H9 (cell line): ENCODE measurements around the gene NEGR1. TPM values are rescaled to one million over a fixed set of nuclear protein-coding genes. Genes with fewer than 3 reads are reported as not detected.

ENCODE experiments used
- DNase-seq: peaks from one replicate; pipeline ENCODE4 v3.0.0-alpha.2; 2017
- H2AFZ ChIP-seq: one replicate; pipeline ENCODE4 v1.6.1; 2013; ENCODE audit warnings: mild to moderate bottlenecking, low read length, control low read depth, moderate library complexity
- H2AK5ac ChIP-seq: 2 replicates; pipeline ENCODE4 v1.6.1; 2013; ENCODE audit warnings: low read length, control low read depth, mixed read lengths; ENCODE audit not compliant: insufficient read length
- H2BK120ac ChIP-seq: one replicate; pipeline ENCODE4 v1.6.1; 2013; ENCODE audit warnings: low read depth, mild to moderate bottlenecking, low read length, control low read depth, inconsistent platforms; ENCODE audit not compliant: poor library complexity, severe bottlenecking
- H2BK12ac ChIP-seq: 2 replicates; pipeline ENCODE4 v1.6.1; 2013; ENCODE audit warnings: low read length, control low read depth, mixed read lengths, low read depth; ENCODE audit not compliant: insufficient read length
- H2BK15ac ChIP-seq: 2 replicates; pipeline ENCODE4 v1.6.1; 2013; ENCODE audit warnings: low read depth, low read length, control low read depth
- H2BK20ac ChIP-seq: one replicate; pipeline ENCODE4 v1.6.1; 2013; ENCODE audit warnings: low read depth, mild to moderate bottlenecking, low read length, control low read depth, inconsistent platforms; ENCODE audit not compliant: poor library complexity, severe bottlenecking
- H2BK5ac ChIP-seq: 2 replicates; pipeline ENCODE4 v1.6.1; 2013; ENCODE audit warnings: low read length, control low read depth, mixed read lengths; ENCODE audit not compliant: insufficient read length
- H3K14ac ChIP-seq: 2 replicates; pipeline ENCODE4 v1.6.1; 2013; ENCODE audit warnings: low read length, control low read depth; ENCODE audit not compliant: insufficient read depth
- H3K18ac ChIP-seq: 2 replicates; pipeline ENCODE4 v1.6.1; 2013; ENCODE audit warnings: low read depth, mild to moderate bottlenecking, mixed read lengths, low read length, control low read depth; ENCODE audit not compliant: insufficient read length
- H3K23ac ChIP-seq: 2 replicates; pipeline ENCODE4 v1.6.1; 2013; ENCODE audit warnings: low read length, control low read depth, mixed read lengths, low read depth; ENCODE audit not compliant: insufficient read length
- H3K23me2 ChIP-seq: 2 replicates; pipeline ENCODE4 v1.6.1; 2013; ENCODE audit warnings: low read depth, mild to moderate bottlenecking, mixed read lengths, low read length, control low read depth; ENCODE audit not compliant: insufficient read length, poor library complexity, severe bottlenecking
- H3K27ac ChIP-seq: 2 replicates; pipeline ENCODE4 v1.5.1; 2013; ENCODE audit warnings: low read length, control low read depth, mixed read lengths, low read depth; ENCODE audit not compliant: insufficient read length
- H3K27me3 ChIP-seq: 2 replicates; pipeline ENCODE4 v1.6.1; 2013; ENCODE audit warnings: low read length, control low read depth, inconsistent platforms; ENCODE audit not compliant: insufficient read depth
- H3K4ac ChIP-seq: 2 replicates; pipeline ENCODE4 v1.6.1; 2013; ENCODE audit warnings: low read depth, mild to moderate bottlenecking, control low read depth, inconsistent platforms, low read length, moderate library complexity
- H3K4me1 ChIP-seq: 2 replicates; pipeline ENCODE4 v1.6.1; 2013; ENCODE audit warnings: low read length, control low read depth, inconsistent platforms; ENCODE audit not compliant: insufficient read depth
- H3K4me2 ChIP-seq: 2 replicates; pipeline ENCODE4 v1.6.1; 2013; ENCODE audit warnings: low read length, control low read depth, mixed read lengths; ENCODE audit not compliant: insufficient read length, insufficient read depth
- H3K56ac ChIP-seq: 2 replicates; pipeline ENCODE4 v1.6.1; 2013; ENCODE audit warnings: low read depth, mild to moderate bottlenecking, mixed read lengths, low read length, control low read depth; ENCODE audit not compliant: insufficient read length
- H3K79me1 ChIP-seq: 2 replicates; pipeline ENCODE4 v1.6.1; 2013; ENCODE audit warnings: low read depth, mild to moderate bottlenecking, moderate library complexity, low read length, control low read depth, inconsistent platforms; ENCODE audit not compliant: insufficient read depth, poor library complexity, severe bottlenecking
- H3K79me2 ChIP-seq: 2 replicates; pipeline ENCODE4 v1.6.1; 2013; ENCODE audit warnings: low read length, control low read depth, inconsistent platforms; ENCODE audit not compliant: insufficient read depth
- H3K9ac ChIP-seq: 2 replicates; pipeline ENCODE4 v1.6.1; 2013; ENCODE audit warnings: low read length, control low read depth, mixed read lengths; ENCODE audit not compliant: insufficient read length; ENCODE audit errors: extremely low read depth
- H3K9me3 ChIP-seq: one replicate; pipeline ENCODE4 v1.6.1; 2013; ENCODE audit warnings: low read depth, low read length, inconsistent platforms; ENCODE audit not compliant: control insufficient read depth
- H3T11ph ChIP-seq: one replicate; pipeline ENCODE4 v1.6.1; 2013; ENCODE audit warnings: mild to moderate bottlenecking, low read length, control low read depth, inconsistent platforms
- H4K20me1 ChIP-seq: one replicate; pipeline ENCODE4 v1.6.1; 2013; ENCODE audit not compliant: control insufficient read depth, insufficient read length, insufficient read depth
- H4K5ac ChIP-seq: 2 replicates; pipeline ENCODE4 v1.6.1; 2013; ENCODE audit warnings: low read depth, mild to moderate bottlenecking, mixed read lengths, low read length, control low read depth; ENCODE audit not compliant: insufficient read length
- H4K8ac ChIP-seq: replicated peaks from 2 replicates; pipeline ENCODE4 v1.6.1; 2013; ENCODE audit warnings: low read length, control low read depth, mixed read lengths, low read depth; ENCODE audit not compliant: insufficient read length
- H4K91ac ChIP-seq: 2 replicates; pipeline ENCODE4 v1.6.1; 2013; ENCODE audit warnings: low read depth, mild to moderate bottlenecking, moderate library complexity, mixed read lengths, low read length, control low read depth; ENCODE audit not compliant: insufficient read length
- H3K27ac Mint-ChIP-seq, 3 experiments: 2 replicates in 2 of 3; 3 replicates in 1 of 3; pipeline ENCODE4 v1.8.0; 2020 to 2021; ENCODE audit warnings: mixed read lengths in 3 of 3, mild to moderate bottlenecking in 1 of 3, moderate library complexity in 1 of 3
- H3K27me3 Mint-ChIP-seq: 2 replicates; pipeline ENCODE4 v1.8.0; 2021; ENCODE audit warnings: low read depth, mild to moderate bottlenecking, moderate library complexity, mixed read lengths
- H3K36me3 Mint-ChIP-seq, 3 experiments: 2 replicates in 2 of 3; 3 replicates in 1 of 3; pipeline ENCODE4 v1.8.0; 2020 to 2021; ENCODE audit warnings: low read depth in 3 of 3, mixed read lengths in 3 of 3; ENCODE audit not compliant: insufficient read depth in 1 of 3
- H3K4me1 Mint-ChIP-seq, 2 experiments: 2 replicates each; pipeline ENCODE4 v1.8.0; 2020; ENCODE audit warnings: mixed read lengths in 2 of 2
- H3K4me3 Mint-ChIP-seq, 2 experiments: 2 replicates in 1 of 2; 3 replicates in 1 of 2; pipeline ENCODE4 v1.8.0; 2020 to 2021; ENCODE audit warnings: mild to moderate bottlenecking in 2 of 2, mixed read lengths in 2 of 2, moderate library complexity in 1 of 2
- H3K9me3 Mint-ChIP-seq, 2 experiments: 2 replicates in 1 of 2; 3 replicates in 1 of 2; pipeline ENCODE4 v1.8.0; 2020; ENCODE audit warnings: mild to moderate bottlenecking in 2 of 2, mixed read lengths in 2 of 2, moderate library complexity in 1 of 2
- CTCF ChIP-seq: fragments of 200-600 bp; sonication (generic); conservative IDR thresholded peaks from 3 replicates; pipeline ENCODE4 v1.8.0; 2021; ENCODE audit warnings: antibody characterized with exemption, mild to moderate bottlenecking
- WGBS: extraction: QIAGEN DNeasy Blood & Tissue Kit; methylation state at CpG from one replicate; pipeline ENCODE4 v1.1.7; 2013; ENCODE audit warnings: missing lambda C conversion rate, low lambda C conversion rate, mixed read lengths; ENCODE audit not compliant: insufficient read length; ENCODE audit errors: extremely low coverage; 5-methylcytosine and 5-hydroxymethylcytosine counted together
- total RNA-seq: library from RNA; stranded (reverse); gene quantifications from 2 replicates; pipeline ENCODE4 v1.2.1, GENCODE V29; 2021

The NEGR1 gene
- total RNA-seq, 1 experiment from 2014 or later: 0.13 TPM

- DNase-seq: no peak
- H2AK5ac ChIP-seq: no peak overlapping the region
These were observed 501.7 kb downstream of the NEGR1 start for GRCh38 chr1:71780681-71781080.

More at GRCh38 chr1:71780681-71781080, 501.7 kb downstream of the NEGR1 start:
- Mint-ChIP-seq H3K4me1 (peaks cover 5 to 9% of the 10 kb centered on the region in 2 experiments; a peak in 2 of 4 replicates), H3K27ac (no peak overlapping the region), H3K27me3 (no peaks in the 10 kb centered on the region), H3K9me3 (no peaks in the 10 kb centered on the region), H3K36me3 (no peaks in the 10 kb centered on the region), H3K4me3 (no peak overlapping the region)
- no CpG with 5 or more reads among the region's 3 CpGs for WGBS
- Histone ChIP-seq H3K9ac (no peak overlapping the region), H3K79me2 (no peaks in the 10 kb centered on the region), H2BK15ac (no peak overlapping the region), H3K14ac (no peak overlapping the region), H4K5ac (no peak overlapping the region), H3K9me3 (no peaks in the 10 kb centered on the region), H3K23me2 (no peaks in the 10 kb centered on the region), H3K79me1 (no peaks in the 10 kb centered on the region), H2AFZ (no peak overlapping the region), H4K8ac (no peak overlapping the region), H3K27ac (no peak overlapping the region), H4K20me1 (no peaks in the 10 kb centered on the region), H3K4me2 (no peak overlapping the region), H2BK20ac (no peak overlapping the region), H3K27me3 (no peaks in the 10 kb centered on the region), H3K23ac (no peak overlapping the region), H2BK120ac (no peak overlapping the region), H2BK5ac (no peak overlapping the region), H3K4me1 (no peaks in the 10 kb centered on the region), H3T11ph (no peak overlapping the region), H4K91ac (no peak overlapping the region), H2BK12ac (no peak overlapping the region), H3K18ac (no peak overlapping the region), H3K4ac (no peak overlapping the region), H3K56ac (no peak overlapping the region)
- TF ChIP-seq CTCF: no peak
